ENCODE results near the gene CACNA1C. TPM values are rescaled to one million over a fixed set of nuclear protein-coding genes. Genes with fewer than 3 reads are reported as not detected.

Gene CACNA1C
- total and polyA plus RNA-seq, 8 donors, result 0.31 to 55.8 (median 7.2) TPM

DNA sequence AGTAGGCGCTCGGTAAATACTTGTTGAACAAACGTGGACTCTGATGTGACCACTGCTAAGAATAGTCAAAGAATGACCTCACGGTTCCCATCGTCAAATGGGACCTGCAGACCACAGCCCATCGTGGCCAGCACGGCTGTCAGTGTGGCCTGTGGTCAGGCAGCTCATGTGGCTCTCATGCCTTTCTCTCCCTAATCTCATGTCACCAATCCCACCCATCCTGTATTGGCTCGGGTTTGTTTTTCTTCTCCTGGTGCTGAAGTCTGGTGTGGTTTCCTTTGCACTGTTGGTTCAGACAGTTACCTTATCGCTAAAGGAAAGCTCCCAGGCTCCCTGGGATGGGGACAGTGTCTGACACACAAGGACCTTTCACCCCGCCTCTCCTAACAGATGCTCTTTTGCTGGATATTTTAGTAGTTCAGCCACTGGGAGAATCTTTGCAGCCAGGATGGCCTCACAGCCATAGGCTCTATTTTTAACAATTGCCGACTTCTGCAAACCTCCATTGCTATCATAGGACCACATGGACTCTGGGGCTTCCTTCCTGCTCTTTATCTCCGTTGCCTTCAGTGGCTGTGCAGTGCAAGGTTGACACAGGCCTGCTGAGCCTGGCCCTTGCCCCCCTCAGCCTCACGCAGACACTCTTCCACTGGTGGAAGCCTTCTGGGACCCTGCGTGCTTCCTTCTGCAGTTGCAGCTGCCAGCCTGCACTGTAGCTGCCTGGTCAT is 448.8 kb downstream of the CACNA1C start:
- 49 to 64% (median 58%) methylated on average over 14 of the region's 14 CpGs for WGBS, 5 donors
- Histone ChIP-seq H3K27ac (peak overlapping the region in 1 of 5 donors; percentile 16), H3K36me3 (peaks cover 0 to 5% (median 0%) of the 10 kb centered on the region in 4 donors), H3K4me3 (no peak overlapping the region), H3K4me1 (peaks cover 0 to 22% (median 4%) of the 10 kb centered on the region in 4 donors), H3K27me3 (no peaks in the 10 kb centered on the region), H3K9me3 (no peaks in the 10 kb centered on the region)
- peak in 1 of 2 donors; percentile 60 for DNase-seq
- intact Hi-C loops (cut with DNase I; ENCODE audit: low total_unique reads), result no loop called here
- TF ChIP-seq, protein P1, sequence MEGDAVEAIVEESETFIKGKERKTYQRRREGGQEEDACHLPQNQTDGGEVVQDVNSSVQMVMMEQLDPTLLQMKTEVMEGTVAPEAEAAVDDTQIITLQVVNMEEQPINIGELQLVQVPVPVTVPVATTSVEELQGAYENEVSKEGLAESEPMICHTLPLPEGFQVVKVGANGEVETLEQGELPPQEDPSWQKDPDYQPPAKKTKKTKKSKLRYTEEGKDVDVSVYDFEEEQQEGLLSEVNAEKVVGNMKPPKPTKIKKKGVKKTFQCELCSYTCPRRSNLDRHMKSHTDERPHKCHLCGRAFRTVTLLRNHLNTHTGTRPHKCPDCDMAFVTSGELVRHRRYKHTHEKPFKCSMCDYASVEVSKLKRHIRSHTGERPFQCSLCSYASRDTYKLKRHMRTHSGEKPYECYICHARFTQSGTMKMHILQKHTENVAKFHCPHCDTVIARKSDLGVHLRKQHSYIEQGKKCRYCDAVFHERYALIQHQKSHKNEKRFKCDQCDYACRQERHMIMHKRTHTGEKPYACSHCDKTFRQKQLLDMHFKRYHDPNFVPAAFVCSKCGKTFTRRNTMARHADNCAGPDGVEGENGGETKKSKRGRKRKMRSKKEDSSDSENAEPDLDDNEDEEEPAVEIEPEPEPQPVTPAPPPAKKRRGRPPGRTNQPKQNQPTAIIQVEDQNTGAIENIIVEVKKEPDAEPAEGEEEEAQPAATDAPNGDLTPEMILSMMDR (IDR thresholded peaks at IDR 0.05), result no peak
- TF ChIP-seq EP300 (IDR thresholded peaks at IDR 0.05) (no peak), POLR2AphosphoS5 (IDR thresholded peaks at IDR 0.05) (no peak), POLR2A (IDR thresholded peaks at IDR 0.05) (no peak)

DNA sequence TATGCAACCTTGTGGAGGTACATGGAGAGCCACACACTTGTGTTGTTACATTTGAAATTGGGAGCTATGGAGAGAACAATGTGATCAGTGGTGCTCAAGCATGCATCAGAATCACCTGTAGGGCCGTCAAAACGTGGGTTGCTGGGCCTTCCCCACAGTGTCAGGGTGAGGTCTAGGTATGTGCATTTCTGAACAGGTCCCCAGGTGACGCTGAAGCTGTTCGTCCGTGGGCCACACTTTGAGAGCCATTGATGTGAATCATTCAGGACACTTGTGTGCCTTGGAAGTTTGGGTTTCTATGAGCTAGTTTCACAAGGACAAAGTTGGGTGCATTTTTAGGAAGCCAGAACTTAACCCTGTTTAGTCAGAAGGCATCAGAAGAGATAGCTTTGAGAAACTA is 450.2 kb downstream of the CACNA1C start:
- Histone ChIP-seq H3K27me3 (no peaks in the 10 kb centered on the region), H3K4me1 (peaks cover 0 to 22% (median 4%) of the 10 kb centered on the region in 4 donors), H3K9me3 (no peaks in the 10 kb centered on the region), H3K27ac (no peak overlapping the region), H3K4me3 (no peak overlapping the region), H3K36me3 (peaks cover 0 to 5% (median 0%) of the 10 kb centered on the region in 4 donors)
- 75 to 96% (median 87%) methylated on average over 4 to 5 of the region's 5 CpGs for WGBS, 5 donors
- intact Hi-C loops (cut with DNase I; ENCODE audit: low total_unique reads), result no loop called here
- TF ChIP-seq POLR2AphosphoS5 (IDR thresholded peaks at IDR 0.05) (no peak), POLR2A (IDR thresholded peaks at IDR 0.05) (no peak), EP300 (IDR thresholded peaks at IDR 0.05) (no peak)
- TF ChIP-seq, protein P1 (IDR thresholded peaks at IDR 0.05), result no peak
- DNase-seq, result no peak

DNA sequence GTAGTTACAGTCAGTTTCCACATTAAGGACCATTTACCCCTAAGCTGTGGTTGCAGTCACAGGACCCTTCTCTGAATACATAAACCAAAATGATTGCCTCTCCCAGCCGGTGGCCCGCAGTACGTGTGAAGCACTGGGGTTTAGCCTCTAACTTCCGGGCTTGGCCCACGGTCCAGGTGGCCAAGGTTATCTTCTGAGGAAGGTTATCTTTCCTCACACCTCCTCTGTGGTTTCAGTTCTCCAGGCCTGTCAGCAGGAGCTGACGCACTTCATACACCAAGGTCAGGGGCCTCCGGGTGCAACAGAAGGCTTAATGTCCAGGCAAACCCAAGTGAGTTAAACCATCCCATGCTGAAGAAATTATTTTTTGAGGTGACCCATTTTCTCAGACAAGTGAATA is 451.0 kb downstream of the CACNA1C start:
- Histone ChIP-seq H3K27ac (no peak overlapping the region), H3K27me3 (no peaks in the 10 kb centered on the region), H3K36me3 (peaks cover 0 to 5% (median 0%) of the 10 kb centered on the region in 4 donors), H3K9me3 (no peaks in the 10 kb centered on the region), H3K4me3 (no peak overlapping the region), H3K4me1 (peaks cover 0 to 22% (median 4%) of the 10 kb centered on the region in 4 donors)
- WGBS, 5 donors, result 30 to 49% (median 40%) methylated on average over 7 of the region's 7 CpGs
- intact Hi-C loops (cut with DNase I; ENCODE audit: low total_unique reads), result no loop called here
- TF ChIP-seq EP300 (IDR thresholded peaks at IDR 0.05) (no peak), POLR2AphosphoS5 (IDR thresholded peaks at IDR 0.05) (peak in 1 of 3 donors; percentile 63)
- peak; percentile 57 to 73 for DNase-seq

DNA sequence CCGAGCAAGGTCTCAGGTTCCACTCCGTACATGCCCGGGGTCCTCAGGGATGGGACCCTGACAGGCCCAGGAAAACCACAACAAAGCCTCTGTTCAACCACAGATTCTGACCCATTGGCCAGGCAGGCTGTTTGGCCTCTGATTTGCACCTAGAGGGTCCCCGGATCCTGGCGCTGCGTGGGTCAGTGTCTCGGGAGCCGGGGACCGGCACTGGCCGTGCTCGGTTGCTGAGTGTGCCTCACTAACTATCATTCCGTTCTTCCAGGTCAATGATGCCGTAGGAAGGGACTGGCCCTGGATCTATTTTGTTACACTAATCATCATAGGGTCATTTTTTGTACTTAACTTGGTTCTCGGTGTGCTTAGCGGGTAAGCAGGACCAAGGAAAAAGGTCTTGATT is 451.8 kb downstream of the CACNA1C start:
- WGBS, 5 donors, result 94 to 99% (median 96%) methylated on average over 15 of the region's 15 CpGs
- intact Hi-C loops (cut with DNase I; ENCODE audit: low total_unique reads), result no loop called here
- no peak for DNase-seq

More for the DNA sequence above, 451.8 kb downstream of the CACNA1C start:
- Histone ChIP-seq H3K4me1 (peaks cover 0 to 14% (median 4%) of the 10 kb centered on the region in 4 donors), H3K36me3 (peaks cover 0 to 5% (median 0%) of the 10 kb centered on the region in 4 donors), H3K4me3 (no peak overlapping the region), H3K9me3 (no peaks in the 10 kb centered on the region), H3K27ac (no peak overlapping the region), H3K27me3 (no peaks in the 10 kb centered on the region)
- TF ChIP-seq POLR2AphosphoS5 (IDR thresholded peaks at IDR 0.05) (no peak), EP300 (IDR thresholded peaks at IDR 0.05) (no peak), POLR2A (IDR thresholded peaks at IDR 0.05) (no peak)
- TF ChIP-seq, protein P1 (IDR thresholded peaks at IDR 0.05), result no peak
